HepG2 (cell line): Measurements from ENCODE around the gene NOXRED1. TPM values are rescaled to one million over a fixed set of nuclear protein-coding genes. Genes with fewer than 3 reads are reported as not detected.

Experiments used
- GATA4 ChIP-seq: sonication (generic); IDR thresholded peaks from 2 replicates; pipeline ENCODE4 v1.6.1; 2016; ENCODE audit warnings: antibody characterized with exemption, low read depth, borderline replicate concordance
- KDM5A ChIP-seq: fragments of 200-600 bp; sonication (generic); IDR thresholded peaks from 2 replicates; pipeline ENCODE4 v1.7.0; 2018; ENCODE audit warnings: antibody characterized with exemption, mild to moderate bottlenecking, low read length, borderline replicate concordance
- MAFF ChIP-seq: IDR thresholded peaks from 2 replicates; pipeline ENCODE4 v1.6.1; 2011; ENCODE audit warnings: low read depth, low read length, improper control_type of control experiment
- NAIF1 ChIP-seq: sonication (generic); formaldehyde crosslinking; IDR thresholded peaks from 2 replicates; pipeline ENCODE4 v1.5.0; 2020; ENCODE audit warnings: mild to moderate bottlenecking, missing genetic modification reagents, borderline replicate concordance
- NFRKB ChIP-seq: fragments of 450-650 bp; IDR thresholded peaks from 2 replicates; pipeline ENCODE4 v1.6.1; 2017
- SAP130 ChIP-seq: IDR thresholded peaks from 2 replicates; pipeline ENCODE4 v1.6.1; 2016; ENCODE audit warnings: low read depth
- SMYD3 ChIP-seq: sonication (generic); formaldehyde crosslinking; IDR thresholded peaks from 2 replicates; pipeline ENCODE4 v1.8.1; 2023; ENCODE audit warnings: mild to moderate bottlenecking, missing genetic modification reagents
- ZBTB40 ChIP-seq, 2 experiments: fragments of 450-650 bp in 1 of 2; sonication (generic) in 1 of 2; formaldehyde crosslinking in 1 of 2; IDR thresholded peaks; 2 replicates each; pipeline versions ENCODE4 v1.6.1 to v1.8.0; 2016 to 2022; ENCODE audit warnings: antibody characterized with exemption in 1 of 2, mild to moderate bottlenecking in 1 of 2, missing genetic modification reagents in 1 of 2
- ZNF205 ChIP-seq: IDR thresholded peaks from 2 replicates; pipeline ENCODE4 v1.6.1; 2018; ENCODE audit warnings: missing biosample characterization, missing genetic modification reagents
- ZNF280B ChIP-seq: sonication (generic); formaldehyde crosslinking; IDR thresholded peaks from 2 replicates; pipeline ENCODE4 v1.5.0; 2020; ENCODE audit warnings: missing genetic modification reagents, mild to moderate bottlenecking, borderline replicate concordance
- ZNF710 ChIP-seq: sonication (generic); formaldehyde crosslinking; IDR thresholded peaks from 2 replicates; pipeline ENCODE4 v1.5.0; 2020; ENCODE audit warnings: mild to moderate bottlenecking, missing genetic modification reagents, borderline replicate concordance
- polyA plus RNA-seq, 8 experiments: library from polyadenylated mRNA; depleted of rRNA in 3 of 8; stranded (reverse) in 7 of 8; unstranded in 1 of 8; fragments of >200 nt; fragmentation: Illumina TruSeq in 4 of 8; extraction: Trizol in 4 of 8; gene quantifications; 2 replicates each; pipeline versions ENCODE4 v1.2.1 to v1.2.3, GENCODE V29; 2011 to 2016; ENCODE audit warnings: low read depth in 4 of 8, missing spikeins in 1 of 8, mixed read lengths in 1 of 8; ENCODE audit not compliant: insufficient read depth in 1 of 8
- total RNA-seq, 5 experiments: library from RNA; depleted of rRNA; stranded (reverse); fragments of >200 nt; fragmentation: Illumina TruSeq; extraction: Trizol; gene quantifications; 2 replicates each; pipeline ENCODE4 v1.2.3, GENCODE V29; 2016; ENCODE audit warnings: low read depth in 1 of 5

Gene NOXRED1
- total and polyA plus RNA-seq, 2 of the 13 experiments (the other 11 are each of a cell fraction or from before 2014, with no cell fraction given), result 0.24 to 0.41 TPM

GRCh38 chr14:77457522-77458248, 34.4 kb upstream of the NOXRED1 start, which contains the start of the genes AHSA1 and VIPAS39 (continued):
- peak; percentile 94 for TF ChIP-seq ZBTB40 (IDR thresholded peaks at IDR 0.05)
- no peak for TF ChIP-seq ZBTB40 (CRISPR knock-in tag; IDR thresholded peaks at IDR 0.05)
- TF ChIP-seq NAIF1 (CRISPR knock-in tag), result peak; percentile 63; the same call in 1 of the 2 replicates
- TF ChIP-seq ZNF205, result no peak; the same call in 1 of the 2 replicates
- peak; percentile 72 for TF ChIP-seq GATA4
- TF ChIP-seq ZNF280B (CRISPR knock-in tag), result peak; percentile 46; the same call in 1 of the 2 replicates
- peak; percentile 69 for TF ChIP-seq SAP130 (CRISPR knock-in tag)
- peak; percentile 98 for TF ChIP-seq KDM5A
- TF ChIP-seq ZNF710 (CRISPR knock-in tag), result peak; percentile 37; the same call in 1 of the 2 replicates
- peak; percentile 20; the same call in 1 of the 2 replicates for TF ChIP-seq SMYD3 (CRISPR knock-in tag)
- no peak for TF ChIP-seq NFRKB
- no peak for TF ChIP-seq MAFF
